Subcutaneous adipose tissue (tissue), 4 donors: ENCODE results near the gene PARD3. TPM values are rescaled to one million over a fixed set of nuclear protein-coding genes. Genes with fewer than 3 reads are reported as not detected.

Experiments used
- total RNA-seq, 4 donors: library from RNA; depleted of rRNA; stranded (reverse); fragments of >200 nt; gene quantifications; one replicate each; pipeline ENCODE4 v1.1.0, GENCODE V29; 2016
- TF ChIP-seq, protein P1 (sequence below): fragments of 450-650 bp; IDR thresholded peaks from one replicate; pipeline ENCODE4 v1.5.1; 2016; ENCODE audit warnings: low read depth, mild to moderate bottlenecking, control low read depth, antibody characterized with exemption, moderate library complexity

PARD3 gene
- total RNA-seq, 4 donors from 2014 or later = 39.4 to 70.3 (median 45.0) TPM

DNA sequence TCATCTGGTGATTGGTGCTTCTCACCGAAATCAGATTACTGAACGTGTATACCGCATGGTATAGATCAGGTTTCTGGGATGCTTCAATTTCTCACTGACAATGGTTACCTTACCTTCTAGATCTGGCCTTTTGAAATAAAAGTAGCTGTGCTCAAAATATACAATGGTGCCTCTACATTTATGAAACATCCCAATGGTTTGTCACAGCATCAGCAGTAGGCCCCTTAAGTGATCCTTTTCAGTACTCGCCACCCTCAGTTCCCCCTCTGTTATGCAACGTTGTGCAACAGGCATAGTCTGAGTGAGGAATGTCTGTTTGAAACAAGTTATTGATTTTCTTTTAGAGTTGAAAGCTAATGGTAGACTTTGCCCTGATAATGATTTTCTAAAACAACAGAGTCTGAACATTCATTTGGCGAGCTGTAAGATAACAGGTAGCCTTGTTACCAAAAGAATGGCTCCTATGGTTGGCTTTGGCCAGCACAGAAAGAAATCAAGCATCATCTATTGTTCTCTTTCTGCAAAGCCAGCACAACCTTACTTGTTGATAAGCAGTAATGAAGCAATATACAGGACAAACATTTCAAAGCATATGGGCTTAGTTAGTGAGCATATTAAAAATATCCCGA, 693.9 kb downstream of the PARD3 start:
- TF ChIP-seq, protein P1, sequence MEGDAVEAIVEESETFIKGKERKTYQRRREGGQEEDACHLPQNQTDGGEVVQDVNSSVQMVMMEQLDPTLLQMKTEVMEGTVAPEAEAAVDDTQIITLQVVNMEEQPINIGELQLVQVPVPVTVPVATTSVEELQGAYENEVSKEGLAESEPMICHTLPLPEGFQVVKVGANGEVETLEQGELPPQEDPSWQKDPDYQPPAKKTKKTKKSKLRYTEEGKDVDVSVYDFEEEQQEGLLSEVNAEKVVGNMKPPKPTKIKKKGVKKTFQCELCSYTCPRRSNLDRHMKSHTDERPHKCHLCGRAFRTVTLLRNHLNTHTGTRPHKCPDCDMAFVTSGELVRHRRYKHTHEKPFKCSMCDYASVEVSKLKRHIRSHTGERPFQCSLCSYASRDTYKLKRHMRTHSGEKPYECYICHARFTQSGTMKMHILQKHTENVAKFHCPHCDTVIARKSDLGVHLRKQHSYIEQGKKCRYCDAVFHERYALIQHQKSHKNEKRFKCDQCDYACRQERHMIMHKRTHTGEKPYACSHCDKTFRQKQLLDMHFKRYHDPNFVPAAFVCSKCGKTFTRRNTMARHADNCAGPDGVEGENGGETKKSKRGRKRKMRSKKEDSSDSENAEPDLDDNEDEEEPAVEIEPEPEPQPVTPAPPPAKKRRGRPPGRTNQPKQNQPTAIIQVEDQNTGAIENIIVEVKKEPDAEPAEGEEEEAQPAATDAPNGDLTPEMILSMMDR = no peak

DNA sequence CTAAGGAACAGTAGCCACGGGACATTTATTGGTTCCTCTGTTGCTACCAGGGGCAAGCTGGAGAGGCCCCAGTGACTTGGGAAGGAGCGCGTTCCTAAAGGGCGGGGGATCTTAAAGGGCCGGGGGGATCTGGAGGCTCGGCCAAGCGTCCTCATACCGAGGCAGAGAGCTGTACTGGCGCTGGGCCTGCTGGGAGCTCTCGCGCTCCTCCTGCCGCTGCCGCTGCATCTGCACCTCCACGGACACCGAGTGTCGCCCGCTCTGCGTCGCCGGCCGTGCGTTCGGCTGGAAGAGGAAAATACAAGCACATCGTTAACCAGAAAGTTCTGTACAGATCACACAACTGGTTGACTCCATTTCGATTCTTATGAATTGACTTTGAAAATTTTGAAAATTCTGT, 695.6 kb downstream of the PARD3 start:
- TF ChIP-seq, protein P1 = no peak

DNA sequence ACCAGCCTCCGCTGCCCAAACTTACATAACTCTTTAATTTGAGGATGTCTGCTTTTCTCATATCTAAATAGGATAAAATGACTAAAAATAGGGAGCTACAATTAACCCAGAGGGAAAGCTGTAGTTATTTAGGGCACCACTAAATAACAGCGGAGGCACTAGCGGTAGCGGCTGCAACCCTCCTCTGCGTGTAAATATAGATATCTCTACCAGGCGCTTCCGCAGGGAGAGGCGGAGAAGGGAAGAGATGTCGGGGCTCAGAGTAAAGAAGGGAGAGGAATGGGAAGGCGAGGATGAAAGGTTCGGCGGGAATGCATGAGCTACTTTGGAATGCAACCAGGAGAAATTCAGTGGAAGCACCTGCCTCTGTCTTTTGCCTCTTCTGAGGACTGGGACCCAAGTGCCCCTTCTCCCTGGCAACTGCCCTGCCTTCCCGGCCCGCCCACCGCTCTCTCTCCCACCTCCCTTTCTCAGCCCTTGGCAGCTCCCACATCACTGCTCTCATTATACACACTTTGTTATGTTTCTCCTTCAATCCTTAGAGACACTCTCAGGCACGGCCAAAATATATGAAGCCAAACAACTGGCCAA, 698.3 kb downstream of the PARD3 start:
- TF ChIP-seq, protein P1 = no peak

DNA sequence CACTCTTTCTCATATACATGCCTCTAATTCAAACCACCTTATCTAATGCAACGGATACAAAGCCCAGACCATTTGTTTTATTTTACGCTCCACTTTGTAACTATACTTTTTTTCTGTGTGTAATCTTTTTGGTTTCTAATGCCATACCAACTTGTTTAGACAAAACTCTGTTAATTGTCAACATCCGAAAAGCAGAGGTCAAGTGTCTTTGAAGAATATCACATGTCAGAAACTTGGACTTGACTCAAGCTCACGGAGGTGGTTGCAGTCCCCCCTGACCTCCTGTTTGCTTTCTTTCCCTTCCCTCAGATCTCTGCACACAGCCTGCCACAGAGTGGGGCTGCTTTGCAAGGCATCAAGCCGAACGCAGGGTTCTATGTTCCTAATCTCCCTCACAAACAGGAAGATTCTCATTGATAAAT, 698.9 kb downstream of the PARD3 start:
- TF ChIP-seq, protein P1 = no peak

DNA sequence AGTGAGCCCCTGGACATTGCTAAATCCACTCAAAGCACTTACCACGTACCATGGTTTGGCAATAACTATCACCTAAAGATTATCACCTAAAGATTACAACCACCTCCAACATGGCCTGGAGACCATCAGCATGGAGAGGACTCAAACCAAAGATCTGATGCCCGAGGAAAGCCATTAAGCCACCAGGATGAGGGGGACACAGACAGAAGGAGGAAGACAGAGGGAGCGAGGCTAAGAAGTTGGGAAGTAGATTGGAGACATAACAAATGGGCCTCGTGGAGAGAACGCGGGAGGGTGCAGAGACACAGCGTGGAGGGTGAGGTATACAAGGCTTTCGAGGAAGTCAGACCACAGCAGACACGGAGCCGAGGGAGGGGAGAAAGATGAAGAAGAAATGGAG, 700.2 kb downstream of the PARD3 start:
- TF ChIP-seq, protein P1 = no peak

DNA sequence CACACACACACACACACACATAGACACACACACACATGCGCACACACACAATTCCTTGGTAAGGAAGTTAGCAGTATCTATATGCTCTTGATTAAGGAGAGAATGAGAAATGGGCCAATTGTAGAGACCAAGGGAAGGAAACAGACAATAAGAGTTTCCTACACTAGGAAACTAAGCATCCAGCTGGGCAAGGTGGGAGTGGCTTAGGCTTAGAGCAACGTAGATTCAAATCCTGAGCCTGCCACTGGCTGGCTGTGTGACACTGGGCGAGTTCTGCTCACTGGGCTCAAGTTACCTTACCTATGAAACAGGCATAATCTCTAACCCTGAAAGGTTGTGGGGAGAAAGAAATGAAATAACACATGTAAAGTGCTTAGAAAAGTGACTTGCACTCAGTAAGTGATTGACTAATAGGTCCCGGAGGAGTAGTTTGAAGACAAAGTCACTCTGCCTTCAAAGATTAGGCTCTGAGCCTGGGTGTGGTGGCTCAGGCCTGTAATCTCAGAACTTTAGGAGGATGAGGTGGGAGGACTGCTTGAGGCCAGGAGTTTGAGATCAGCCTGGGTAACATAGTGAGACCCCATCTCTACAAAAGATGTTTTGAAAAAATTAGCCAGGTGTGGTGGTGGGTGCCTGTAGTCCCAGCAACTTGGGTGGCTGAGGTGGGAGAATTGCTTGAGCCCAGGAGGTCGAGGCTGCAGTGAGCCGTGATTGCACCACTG, 701.4 kb downstream of the PARD3 start:
- TF ChIP-seq, protein P1 = no peak

DNA sequence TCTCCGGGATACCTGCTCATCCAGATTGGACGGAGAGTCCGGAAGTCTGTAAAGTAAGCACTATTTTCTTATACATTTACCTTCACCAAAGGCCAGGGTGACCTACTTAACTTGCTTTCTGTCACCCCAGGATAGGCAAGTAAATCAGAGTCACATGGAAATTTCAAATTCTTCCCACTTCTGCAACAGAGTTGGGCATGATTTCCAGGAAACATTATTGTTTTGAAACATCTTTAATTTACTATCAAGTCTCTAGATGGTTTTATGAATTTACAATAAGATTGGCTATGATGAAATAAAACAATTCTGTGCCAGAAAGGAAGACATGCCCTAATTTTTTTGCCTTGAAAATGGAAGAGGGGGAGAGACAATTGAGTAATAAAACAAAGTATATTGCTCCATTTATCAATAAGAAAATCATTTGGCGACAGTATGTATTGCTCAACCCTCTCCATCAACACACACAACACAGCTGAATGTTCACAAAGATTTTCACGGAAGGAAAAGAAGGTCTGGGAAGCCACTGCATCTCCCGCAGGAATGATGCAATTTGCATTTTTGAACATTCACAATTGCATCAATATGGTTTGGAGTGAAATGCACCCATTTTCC, 702.8 kb downstream of the PARD3 start:
- TF ChIP-seq, protein P1 = no peak
